MM.1S (cell line): Measurements from ENCODE around the gene PCCA.

Experiments used
- EZH2phosphoT487 ChIP-seq: fragments of 300-600 bp; sonication (generic); IDR thresholded peaks from 2 replicates; pipeline ENCODE4 v1.6.1; 2018; ENCODE audit warnings: antibody characterized with exemption, low read length
- TF ChIP-seq, protein P1 (sequence below): fragments of 300-600 bp; sonication (generic); IDR thresholded peaks from 2 replicates; pipeline ENCODE4 v1.5.1; 2016; ENCODE audit warnings: antibody characterized with exemption, low read length, mixed read lengths

DNA sequence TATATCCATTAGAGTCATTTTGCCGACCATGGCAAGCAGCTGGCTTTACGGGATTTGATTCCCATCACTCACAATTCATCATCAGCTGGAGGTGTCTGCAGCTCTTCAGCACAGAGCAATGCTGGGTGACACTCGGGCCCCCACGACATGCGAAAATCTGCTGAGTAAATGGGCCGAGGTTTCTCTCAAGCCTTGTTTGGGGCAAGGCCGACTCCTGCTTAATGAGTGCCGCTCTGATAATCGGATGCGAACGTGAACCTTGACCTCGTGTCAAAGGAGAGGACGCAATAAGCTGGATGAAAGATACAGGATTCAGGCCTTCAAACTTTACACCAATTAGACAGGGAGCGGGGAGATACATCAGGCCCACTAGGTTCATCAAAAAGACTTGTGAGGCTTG is 434.5 kb downstream of the PCCA start:
- TF ChIP-seq, protein P1, sequence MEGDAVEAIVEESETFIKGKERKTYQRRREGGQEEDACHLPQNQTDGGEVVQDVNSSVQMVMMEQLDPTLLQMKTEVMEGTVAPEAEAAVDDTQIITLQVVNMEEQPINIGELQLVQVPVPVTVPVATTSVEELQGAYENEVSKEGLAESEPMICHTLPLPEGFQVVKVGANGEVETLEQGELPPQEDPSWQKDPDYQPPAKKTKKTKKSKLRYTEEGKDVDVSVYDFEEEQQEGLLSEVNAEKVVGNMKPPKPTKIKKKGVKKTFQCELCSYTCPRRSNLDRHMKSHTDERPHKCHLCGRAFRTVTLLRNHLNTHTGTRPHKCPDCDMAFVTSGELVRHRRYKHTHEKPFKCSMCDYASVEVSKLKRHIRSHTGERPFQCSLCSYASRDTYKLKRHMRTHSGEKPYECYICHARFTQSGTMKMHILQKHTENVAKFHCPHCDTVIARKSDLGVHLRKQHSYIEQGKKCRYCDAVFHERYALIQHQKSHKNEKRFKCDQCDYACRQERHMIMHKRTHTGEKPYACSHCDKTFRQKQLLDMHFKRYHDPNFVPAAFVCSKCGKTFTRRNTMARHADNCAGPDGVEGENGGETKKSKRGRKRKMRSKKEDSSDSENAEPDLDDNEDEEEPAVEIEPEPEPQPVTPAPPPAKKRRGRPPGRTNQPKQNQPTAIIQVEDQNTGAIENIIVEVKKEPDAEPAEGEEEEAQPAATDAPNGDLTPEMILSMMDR = no peak
- no peak for TF ChIP-seq EZH2phosphoT487
